Progenitor cell of endocrine pancreas (in vitro differentiated cells): ENCODE measurements around the gene EGFL8. TPM values are rescaled to one million over a fixed set of nuclear protein-coding genes. Genes with fewer than 3 reads are reported as not detected.

Source experiments
- DNase-seq: peaks from one replicate; pipeline ENCODE4 v3.0.0; 2021; ENCODE audit warnings: low spot score; ENCODE audit not compliant: unreplicated experiment
- H3K27ac Mint-ChIP-seq: 2 replicates; pipeline ENCODE4 v1.8.0; 2021; ENCODE audit warnings: mild to moderate bottlenecking, moderate library complexity, mixed read lengths
- H3K27me3 Mint-ChIP-seq: 2 replicates; pipeline ENCODE4 v1.8.0; 2021; ENCODE audit warnings: mixed read lengths
- H3K36me3 Mint-ChIP-seq: 2 replicates; pipeline ENCODE4 v1.8.0; 2022; ENCODE audit warnings: mixed read lengths; ENCODE audit not compliant: insufficient read depth
- H3K4me1 Mint-ChIP-seq: 2 replicates; pipeline ENCODE4 v1.8.0; 2021; ENCODE audit warnings: low read depth, mixed read lengths
- H3K4me3 Mint-ChIP-seq: 2 replicates; pipeline ENCODE4 v1.8.0; 2021; ENCODE audit warnings: low read depth, mild to moderate bottlenecking, moderate library complexity, mixed read lengths
- H3K9me3 Mint-ChIP-seq: 2 replicates; pipeline ENCODE4 v1.8.0; 2021; ENCODE audit warnings: low read depth, mixed read lengths
- CTCF ChIP-seq: fragments of 200-600 bp; sonication (generic); IDR thresholded peaks from one replicate; pipeline ENCODE4 v1.5.0; 2021; ENCODE audit warnings: antibody characterized with exemption, mild to moderate bottlenecking; ENCODE audit not compliant: unreplicated experiment
- total RNA-seq: library from RNA; stranded (reverse); gene quantifications from 2 replicates; pipeline ENCODE4 v1.2.1, GENCODE V29; 2021

EGFL8 gene
- total RNA-seq, 1 donor from 2014 or later, result 83.1 TPM

- Mint-ChIP-seq H3K27ac (peak overlapping the region; percentile 100), H3K36me3 (peaks cover 12% of the 10 kb centered on the region), H3K4me3 (peak overlapping the region; percentile 91), H3K27me3 (no peaks in the 10 kb centered on the region), H3K9me3 (no peaks in the 10 kb centered on the region), H3K4me1 (peaks cover 43% of the 10 kb centered on the region)
- no peak for TF ChIP-seq CTCF
- no peak for DNase-seq
These were observed 14.4 kb downstream of the EGFL8 start for GRCh38 chr6:32178547-32179440.

GRCh38 chr6:32179766-32180405, 15.5 kb downstream of the EGFL8 start:
- Mint-ChIP-seq H3K4me1 (peaks cover 32% of the 10 kb centered on the region), H3K36me3 (peaks cover 12% of the 10 kb centered on the region)
- no peak for TF ChIP-seq CTCF

GRCh38 chr6:32181148-32181702, 16.8 kb downstream of the EGFL8 start:
- Mint-ChIP-seq H3K4me1 (peaks cover 38% of the 10 kb centered on the region), H3K27me3 (no peaks in the 10 kb centered on the region), H3K9me3 (no peaks in the 10 kb centered on the region), H3K4me3 (peak overlapping the region; percentile 16), H3K27ac (no peak overlapping the region), H3K36me3 (peaks cover 16% of the 10 kb centered on the region)
- TF ChIP-seq CTCF, result no peak
- no peak for DNase-seq

More at GRCh38 chr6:32179766-32180405, 15.5 kb downstream of the EGFL8 start:
- H3K9me3 Mint-ChIP-seq, result no peaks in the 10 kb centered on the region
- peak overlapping the region; percentile 91 for H3K4me3 Mint-ChIP-seq
- H3K27me3 Mint-ChIP-seq, result no peaks in the 10 kb centered on the region
- peak overlapping the region; percentile 100 for H3K27ac Mint-ChIP-seq
- DNase-seq, result no peak

DNA sequence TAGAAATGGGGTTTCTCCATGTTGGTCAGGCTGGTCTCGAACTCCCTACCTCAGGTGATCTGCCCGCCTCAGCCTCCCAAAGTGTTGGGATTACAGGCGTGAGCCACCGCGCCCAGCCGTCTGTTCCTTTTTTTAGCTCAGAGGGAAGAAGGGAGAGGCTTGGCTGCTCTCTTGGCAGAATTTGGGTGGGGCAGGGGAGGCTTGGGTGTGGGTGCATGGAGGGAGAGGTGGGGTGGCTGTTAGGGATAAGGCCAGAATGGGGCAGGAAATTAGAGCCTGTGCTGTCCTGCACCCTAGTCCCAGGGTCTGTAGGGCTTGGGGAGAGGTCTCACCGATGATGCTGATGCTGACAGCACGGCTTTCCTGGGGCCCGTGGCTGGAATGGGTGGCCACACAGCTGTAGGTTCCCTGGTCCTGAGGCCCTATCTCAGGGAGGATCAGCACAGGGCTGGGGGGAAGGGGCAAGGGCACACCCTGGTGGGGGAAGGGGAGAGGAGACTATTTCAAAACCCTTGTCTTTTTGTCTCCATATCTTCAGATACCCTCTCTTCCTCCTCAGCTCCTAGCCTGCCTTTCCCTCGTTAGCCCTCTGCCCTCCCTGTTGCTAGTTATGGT, 17.6 kb downstream of the EGFL8 start:
- Mint-ChIP-seq H3K27me3 (no peaks in the 10 kb centered on the region), H3K4me1 (peaks cover 35% of the 10 kb centered on the region), H3K27ac (no peak overlapping the region), H3K4me3 (no peak overlapping the region), H3K36me3 (peaks cover 21% of the 10 kb centered on the region), H3K9me3 (no peaks in the 10 kb centered on the region)
- no peak for TF ChIP-seq CTCF
- DNase-seq, result no peak

DNA sequence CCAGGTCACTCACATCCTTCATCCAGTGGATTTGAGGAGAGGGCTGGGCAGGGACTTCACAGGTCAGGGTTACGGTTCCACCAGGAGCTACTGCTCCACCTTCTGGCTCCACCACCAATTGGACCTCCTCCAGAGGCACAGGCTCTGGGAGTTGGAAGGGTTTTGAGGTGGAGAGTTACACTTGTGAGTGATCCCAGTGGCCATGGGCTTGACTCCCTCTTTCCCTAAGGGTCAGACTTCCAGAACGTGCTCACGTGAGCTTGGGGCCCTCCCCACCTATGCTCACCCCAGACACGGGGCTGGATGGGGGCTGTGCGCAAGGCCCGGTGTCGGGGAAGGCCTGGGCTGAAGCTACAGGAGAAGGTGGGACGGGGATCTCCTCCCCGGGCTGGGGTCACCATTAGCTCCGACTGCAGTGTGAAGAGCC, 18.2 kb downstream of the EGFL8 start:
- no peak for DNase-seq
- Mint-ChIP-seq H3K27ac (no peak overlapping the region), H3K9me3 (no peaks in the 10 kb centered on the region), H3K27me3 (no peaks in the 10 kb centered on the region), H3K4me3 (no peak overlapping the region), H3K4me1 (peaks cover 36% of the 10 kb centered on the region), H3K36me3 (peaks cover 25% of the 10 kb centered on the region)
- TF ChIP-seq CTCF, result no peak
